Measurements from ENCODE around the gene NSG2.

Gene NSG2

DNA sequence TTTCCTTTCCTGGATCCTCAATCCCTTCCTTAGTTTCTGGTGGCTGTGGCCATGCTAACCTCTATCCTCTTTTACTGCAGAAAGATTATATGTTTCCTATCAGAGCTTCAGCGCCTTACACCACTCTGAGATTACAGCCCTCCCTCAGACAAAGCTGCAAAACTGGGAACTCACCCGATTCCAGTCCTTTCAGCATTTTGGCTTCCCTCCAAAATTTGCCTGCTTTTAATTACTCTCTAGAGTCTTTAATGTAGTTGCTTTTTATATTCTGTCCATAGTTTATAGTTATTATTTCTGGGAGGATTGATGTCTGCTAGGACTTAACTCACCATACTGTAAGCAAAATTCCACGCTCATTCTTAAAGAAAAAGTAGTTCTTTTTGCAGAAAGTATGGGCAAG lies 110.2 kb downstream of the NSG2 start:
- Histone ChIP-seq H3K36me3 (ENCODE audit: insufficient read depth, low read length) (no peaks in the 10 kb centered on the region), H3K27me3 (ENCODE audit: control insufficient read depth in 1 of 2, insufficient read depth in 2 of 2, low read length in 2 of 2) (no peaks in the 10 kb centered on the region), H3K9ac (ENCODE audit: low read length) (no peak overlapping the region), H3K4me1 (ENCODE audit: insufficient read depth, low read length) (no peaks in the 10 kb centered on the region), H3K4me3 (ENCODE audit: low read depth in 1 of 2, low read length in 2 of 2) (no peak overlapping the region), H3K9me3 (ENCODE audit: low read length) (peaks cover 8% of the 10 kb centered on the region), H3K27ac (ENCODE audit: low read depth, low read length) (no peak overlapping the region)

- Histone ChIP-seq H3K36me3 (ENCODE audit: insufficient read depth, low read length) (no peaks in the 10 kb centered on the region), H3K9ac (ENCODE audit: low read length) (no peak overlapping the region), H3K4me3 (ENCODE audit: low read depth in 1 of 2, low read length in 2 of 2) (no peak overlapping the region), H3K4me1 (ENCODE audit: insufficient read depth, low read length) (no peaks in the 10 kb centered on the region), H3K27me3 (ENCODE audit: control insufficient read depth in 1 of 2, insufficient read depth in 2 of 2, low read length in 2 of 2) (no peaks in the 10 kb centered on the region), H3K9me3 (ENCODE audit: low read length) (peaks cover 8% of the 10 kb centered on the region), H3K27ac (ENCODE audit: low read depth, low read length) (no peak overlapping the region)
These were observed 111.5 kb downstream of the NSG2 start for GRCh38 chr5:174157048-174157447.

Measured in muscle layer of colon (tissue), 2 donors.